Gastroesophageal sphincter (tissue), 4 donors: Measurements from ENCODE around the gene DAAM1. TPM values are rescaled to one million over a fixed set of nuclear protein-coding genes. Genes with fewer than 3 reads are reported as not detected.

ENCODE experiments used
- ATAC-seq: fragments of 150-250 bp; one replicate; pipeline ENCODE4 v1.9.1; 2016; ENCODE audit warnings: mild to moderate bottlenecking, moderate library complexity
- H3K27ac ChIP-seq, 4 donors: fragments of 200-600 bp; sonication (generic) in 3 of 4; 1 replicate in 3 of 4; 2 replicates in 1 of 4; pipeline ENCODE4 v1.5.1; 2016 to 2019
- H3K27me3 ChIP-seq: fragments of 200-600 bp; sonication (generic); one replicate; pipeline ENCODE4 v1.5.1; 2019
- H3K36me3 ChIP-seq, 2 donors: fragments of 200-600 bp; sonication (generic); one replicate each; pipeline ENCODE4 v1.5.1; 2019; ENCODE audit warnings: control low read depth in 1 of 2
- H3K4me1 ChIP-seq, 3 donors: fragments of 200-600 bp; sonication (generic); 1 replicate in 2 of 3; 2 replicates in 1 of 3; pipeline ENCODE4 v1.5.1; 2016 to 2019; ENCODE audit warnings: control low read depth in 2 of 3
- H3K4me3 ChIP-seq, 2 donors: fragments of 200-600 bp; sonication (generic); one replicate each; pipeline ENCODE4 v1.5.1; 2019; ENCODE audit warnings: mild to moderate bottlenecking in 1 of 2, moderate library complexity in 1 of 2
- H3K9me3 ChIP-seq, 3 donors: fragments of 200-600 bp; sonication (generic); one replicate each; pipeline ENCODE4 v1.5.1; 2017 to 2019; ENCODE audit warnings: control low read depth in 2 of 3
- EP300 ChIP-seq: sonication (generic); formaldehyde crosslinking; IDR thresholded peaks from one replicate; pipeline ENCODE4 v1.6.1; 2017; ENCODE audit warnings: antibody characterized with exemption, mild to moderate bottlenecking
- POLR2A ChIP-seq, 2 donors: fragments of 450-650 bp; IDR thresholded peaks; one replicate each; pipeline ENCODE4 v1.6.1; 2017; ENCODE audit warnings: antibody characterized with exemption in 2 of 2, mild to moderate bottlenecking in 2 of 2, moderate library complexity in 1 of 2
- POLR2AphosphoS5 ChIP-seq: sonication (generic); formaldehyde crosslinking; IDR thresholded peaks from one replicate; pipeline ENCODE4 v1.6.1; 2017; ENCODE audit warnings: antibody characterized with exemption
- WGBS, 2 donors: methylation state at CpG; one replicate each; pipeline ENCODE4 v1.1.5; 2018; ENCODE audit warnings: low coverage in 1 of 2; 5-methylcytosine and 5-hydroxymethylcytosine counted together
- total RNA-seq, 4 donors: library from RNA; depleted of rRNA; stranded (reverse); fragments of >200 nt; gene quantifications; one replicate each; pipeline ENCODE4 v1.1.0, GENCODE V29; 2016
- TF ChIP-seq, protein P1 (sequence below), 4 experiments: fragments of 200-600 bp in 2 of 4; fragments of 450-650 bp in 2 of 4; sonication (generic) in 1 of 4; IDR thresholded peaks; one replicate each; pipeline ENCODE4 v1.5.1; 2017 to 2019; ENCODE audit warnings: antibody characterized with exemption in 4 of 4, mild to moderate bottlenecking in 2 of 4, moderate library complexity in 2 of 4

The DAAM1 gene
- total RNA-seq, 4 donors from 2014 or later: 64.0 to 124 (median 87.3) TPM

DNA sequence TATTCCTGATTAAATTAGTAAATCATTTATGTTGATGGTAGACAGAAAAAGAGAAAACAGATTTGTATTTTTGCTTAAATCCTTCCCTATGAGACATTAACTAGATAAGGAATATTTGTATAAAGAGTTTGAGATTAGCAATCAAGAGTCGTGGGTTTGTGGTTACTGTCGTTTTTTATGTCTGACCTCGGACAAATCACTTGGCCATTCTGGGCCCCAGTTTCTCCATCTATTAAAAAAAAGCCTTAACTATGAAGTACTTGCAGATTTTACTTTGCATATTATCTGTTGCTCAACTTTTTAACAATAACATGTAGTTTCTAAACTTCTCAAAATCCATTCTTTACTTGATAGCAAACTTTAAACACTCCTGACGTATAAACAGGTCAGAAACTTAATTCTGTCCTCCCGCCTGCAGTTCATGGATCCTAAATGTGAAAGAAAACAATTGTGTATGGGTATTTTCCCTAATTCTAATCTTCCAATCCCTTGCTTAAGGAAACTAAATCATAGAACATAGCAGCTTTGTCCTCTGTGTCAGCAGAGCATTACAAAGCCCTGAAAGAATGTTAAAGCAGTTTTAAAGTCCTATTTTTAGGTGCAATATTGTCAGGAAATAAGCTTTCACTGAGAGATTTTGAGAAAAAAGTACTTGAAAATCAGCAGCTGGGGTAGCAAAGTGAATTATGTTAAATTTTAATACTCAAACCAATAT, 158.5 kb downstream of the DAAM1 start:
- no peak for TF ChIP-seq POLR2A (IDR thresholded peaks at IDR 0.05)
- TF ChIP-seq EP300: no peak
- TF ChIP-seq, protein P1, sequence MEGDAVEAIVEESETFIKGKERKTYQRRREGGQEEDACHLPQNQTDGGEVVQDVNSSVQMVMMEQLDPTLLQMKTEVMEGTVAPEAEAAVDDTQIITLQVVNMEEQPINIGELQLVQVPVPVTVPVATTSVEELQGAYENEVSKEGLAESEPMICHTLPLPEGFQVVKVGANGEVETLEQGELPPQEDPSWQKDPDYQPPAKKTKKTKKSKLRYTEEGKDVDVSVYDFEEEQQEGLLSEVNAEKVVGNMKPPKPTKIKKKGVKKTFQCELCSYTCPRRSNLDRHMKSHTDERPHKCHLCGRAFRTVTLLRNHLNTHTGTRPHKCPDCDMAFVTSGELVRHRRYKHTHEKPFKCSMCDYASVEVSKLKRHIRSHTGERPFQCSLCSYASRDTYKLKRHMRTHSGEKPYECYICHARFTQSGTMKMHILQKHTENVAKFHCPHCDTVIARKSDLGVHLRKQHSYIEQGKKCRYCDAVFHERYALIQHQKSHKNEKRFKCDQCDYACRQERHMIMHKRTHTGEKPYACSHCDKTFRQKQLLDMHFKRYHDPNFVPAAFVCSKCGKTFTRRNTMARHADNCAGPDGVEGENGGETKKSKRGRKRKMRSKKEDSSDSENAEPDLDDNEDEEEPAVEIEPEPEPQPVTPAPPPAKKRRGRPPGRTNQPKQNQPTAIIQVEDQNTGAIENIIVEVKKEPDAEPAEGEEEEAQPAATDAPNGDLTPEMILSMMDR (IDR thresholded peaks at IDR 0.05): no peak
- no peak for TF ChIP-seq POLR2AphosphoS5
- H3K27me3 ChIP-seq: no peaks in the 10 kb centered on the region
- WGBS, 2 donors: 12 to 21% methylated on average over 5 of the region's 5 CpGs
- peaks cover 0 to 26% of the 10 kb centered on the region in 2 donors for H3K36me3 ChIP-seq
- ATAC-seq: no peak
- no peaks in the 10 kb centered on the region for H3K9me3 ChIP-seq
- peaks cover 16 to 99% (median 40%) of the 10 kb centered on the region in 3 donors for H3K4me1 ChIP-seq
- H3K4me3 ChIP-seq: no peak overlapping the region
- H3K27ac ChIP-seq: peak overlapping the region; percentile 82 to 99 (median 86)

- no peak for ATAC-seq
- H3K36me3 ChIP-seq: peaks cover 0 to 30% of the 10 kb centered on the region in 2 donors
- no peak for TF ChIP-seq POLR2AphosphoS5
- TF ChIP-seq EP300: no peak
- TF ChIP-seq POLR2A (IDR thresholded peaks at IDR 0.05): no peak
- TF ChIP-seq, protein P1 (IDR thresholded peaks at IDR 0.05): no peak
- peaks cover 16 to 99% (median 40%) of the 10 kb centered on the region in 3 donors for H3K4me1 ChIP-seq
- no peaks in the 10 kb centered on the region for H3K27me3 ChIP-seq
- 31 to 70% methylated on average over 5 of the region's 5 CpGs for WGBS, 2 donors
- H3K9me3 ChIP-seq: no peaks in the 10 kb centered on the region
- no peak overlapping the region for H3K4me3 ChIP-seq
- H3K27ac ChIP-seq: peak overlapping the region; percentile 82 to 99 (median 86)
Measured at GRCh38 chr14:59347511-59347900, 159.0 kb downstream of the DAAM1 start.

GRCh38 chr14:59347915-59348314, 159.4 kb downstream of the DAAM1 start:
- ATAC-seq: no peak
- WGBS, 2 donors: 76 to 88% methylated on average over 2 to 3 of the region's 3 CpGs
- peaks cover 16 to 99% (median 40%) of the 10 kb centered on the region in 3 donors for H3K4me1 ChIP-seq

GRCh38 chr14:59349258-59349701, 160.8 kb downstream of the DAAM1 start:
- peak; percentile 34 for ATAC-seq
- peaks cover 0 to 44% of the 10 kb centered on the region in 2 donors for H3K36me3 ChIP-seq
- peaks cover 17 to 99% (median 37%) of the 10 kb centered on the region in 3 donors for H3K4me1 ChIP-seq
- H3K9me3 ChIP-seq: no peaks in the 10 kb centered on the region
- H3K27ac ChIP-seq: peak overlapping the region; percentile 82 to 99 (median 86)
- no peak overlapping the region for H3K4me3 ChIP-seq
- no peak for TF ChIP-seq POLR2A (IDR thresholded peaks at IDR 0.05)
- TF ChIP-seq, protein P1 (IDR thresholded peaks at IDR 0.05): no peak
- TF ChIP-seq EP300: no peak
- no peak for TF ChIP-seq POLR2AphosphoS5
- no peaks in the 10 kb centered on the region for H3K27me3 ChIP-seq
- 10 to 23% methylated on average over 3 to 4 of the region's 4 CpGs for WGBS, 2 donors

More at GRCh38 chr14:59347915-59348314, 159.4 kb downstream of the DAAM1 start:
- Histone ChIP-seq H3K27me3 (no peaks in the 10 kb centered on the region), H3K27ac (peak overlapping the region; percentile 82 to 99 (median 86)), H3K4me3 (no peak overlapping the region), H3K36me3 (peaks cover 0 to 32% of the 10 kb centered on the region in 2 donors), H3K9me3 (no peaks in the 10 kb centered on the region)
- TF ChIP-seq EP300 (no peak), POLR2A (IDR thresholded peaks at IDR 0.05) (no peak)

- Histone ChIP-seq H3K4me1 (peaks cover 25 to 97% (median 25%) of the 10 kb centered on the region in 3 donors), H3K36me3 (peaks cover 0 to 62% of the 10 kb centered on the region in 2 donors)
- WGBS, 2 donors: 49% methylated on average over 3 of the region's 3 CpGs; no CpG with 5 or more reads in 1 of the 2 donors
Measured at GRCh38 chr14:59352961-59353360, 164.5 kb downstream of the DAAM1 start.

More at GRCh38 chr14:59352961-59353360, 164.5 kb downstream of the DAAM1 start:
- no peaks in the 10 kb centered on the region for H3K9me3 ChIP-seq
- peak overlapping the region; percentile 83 to 89 (median 86) for H3K27ac ChIP-seq
- no peaks in the 10 kb centered on the region for H3K27me3 ChIP-seq
- TF ChIP-seq POLR2AphosphoS5 (no peak), EP300 (no peak), POLR2A (IDR thresholded peaks at IDR 0.05) (no peak)
- TF ChIP-seq, protein P1 (IDR thresholded peaks at IDR 0.05): no peak
- no peak overlapping the region for H3K4me3 ChIP-seq
- ATAC-seq: no peak
